Camera-type eye (tissue), 1 donor: ENCODE measurements around the gene CILP2. TPM values are rescaled to one million over a fixed set of nuclear protein-coding genes. Genes with fewer than 3 reads are reported as not detected.

Experiments
- total RNA-seq: library from RNA; depleted of rRNA; stranded (reverse); fragments of >200 nt; gene quantifications from one replicate; pipeline ENCODE4 v1.2.3, GENCODE V29; 2014

CILP2 gene, protein sequence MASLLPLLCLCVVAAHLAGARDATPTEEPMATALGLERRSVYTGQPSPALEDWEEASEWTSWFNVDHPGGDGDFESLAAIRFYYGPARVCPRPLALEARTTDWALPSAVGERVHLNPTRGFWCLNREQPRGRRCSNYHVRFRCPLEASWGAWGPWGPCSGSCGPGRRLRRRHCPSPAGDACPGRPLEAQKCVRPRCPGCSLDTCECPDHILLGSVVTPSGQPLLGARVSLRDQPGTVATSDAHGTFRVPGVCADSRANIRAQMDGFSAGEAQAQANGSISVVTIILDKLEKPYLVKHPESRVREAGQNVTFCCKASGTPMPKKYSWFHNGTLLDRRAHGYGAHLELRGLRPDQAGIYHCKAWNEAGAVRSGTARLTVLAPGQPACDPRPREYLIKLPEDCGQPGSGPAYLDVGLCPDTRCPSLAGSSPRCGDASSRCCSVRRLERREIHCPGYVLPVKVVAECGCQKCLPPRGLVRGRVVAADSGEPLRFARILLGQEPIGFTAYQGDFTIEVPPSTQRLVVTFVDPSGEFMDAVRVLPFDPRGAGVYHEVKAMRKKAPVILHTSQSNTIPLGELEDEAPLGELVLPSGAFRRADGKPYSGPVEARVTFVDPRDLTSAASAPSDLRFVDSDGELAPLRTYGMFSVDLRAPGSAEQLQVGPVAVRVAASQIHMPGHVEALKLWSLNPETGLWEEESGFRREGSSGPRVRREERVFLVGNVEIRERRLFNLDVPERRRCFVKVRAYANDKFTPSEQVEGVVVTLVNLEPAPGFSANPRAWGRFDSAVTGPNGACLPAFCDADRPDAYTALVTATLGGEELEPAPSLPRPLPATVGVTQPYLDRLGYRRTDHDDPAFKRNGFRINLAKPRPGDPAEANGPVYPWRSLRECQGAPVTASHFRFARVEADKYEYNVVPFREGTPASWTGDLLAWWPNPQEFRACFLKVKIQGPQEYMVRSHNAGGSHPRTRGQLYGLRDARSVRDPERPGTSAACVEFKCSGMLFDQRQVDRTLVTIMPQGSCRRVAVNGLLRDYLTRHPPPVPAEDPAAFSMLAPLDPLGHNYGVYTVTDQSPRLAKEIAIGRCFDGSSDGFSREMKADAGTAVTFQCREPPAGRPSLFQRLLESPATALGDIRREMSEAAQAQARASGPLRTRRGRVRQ
- total RNA-seq, result 3.7 TPM

GRCh38 chr19:19538061-19538784 lies at the start of gene CILP2:
TSS of gene CILP2 (plus strand) at chr19:19538265. CDS start at chr19:19538350, 85 bp downstream.

DNA sequence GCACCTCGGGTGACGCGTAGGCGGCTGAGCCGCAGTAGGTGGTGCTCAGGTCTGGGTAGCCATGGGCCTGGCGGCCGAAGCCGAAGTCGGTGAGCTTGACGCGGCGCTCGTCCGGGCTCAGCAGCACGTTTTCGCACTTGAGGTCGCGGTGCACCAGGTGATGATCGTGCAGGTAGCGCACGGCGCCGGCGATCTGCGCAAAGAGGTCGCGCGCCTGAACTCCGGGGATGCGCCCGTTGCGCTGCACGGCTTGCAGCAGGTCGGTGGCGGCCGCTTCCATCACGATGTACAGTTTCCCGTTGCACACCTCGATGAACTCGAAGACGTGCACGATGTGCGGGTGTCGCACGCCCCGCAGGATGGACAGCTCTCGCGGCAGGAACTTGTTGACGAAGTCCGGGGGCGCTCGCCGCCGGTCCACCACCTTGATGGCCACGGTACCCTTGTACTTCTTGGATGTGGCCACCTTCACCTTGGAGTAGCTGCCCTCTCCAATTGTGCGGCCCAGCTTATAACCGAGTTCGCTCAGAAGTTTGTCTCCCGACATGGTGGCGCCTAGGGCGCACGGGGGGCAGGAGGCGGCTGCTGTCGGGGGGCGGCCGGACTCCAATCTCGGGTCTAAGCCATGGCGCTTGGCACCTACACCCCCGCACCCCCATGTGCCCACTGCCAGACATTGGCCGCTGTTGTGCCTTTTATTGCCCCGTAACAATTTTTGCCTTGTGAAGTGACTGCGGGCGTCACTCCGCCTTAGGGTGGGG lies 23.0 kb upstream of the CILP2 start, which contains the start of gene TSSK6:
Gene TSSK6 (minus strand): TSS at position 668 of the 761 bp plus-strand sequence. CDS start 121 bp downstream, at position 547.

GRCh38 chr19:19515642-19516519 lies 22.2 kb upstream of the CILP2 start, which contains the start of gene NDUFA13:
TSS of gene NDUFA13 (plus strand) at chr19:19516225. CDS start at chr19:19516239, 14 bp downstream.

DNA sequence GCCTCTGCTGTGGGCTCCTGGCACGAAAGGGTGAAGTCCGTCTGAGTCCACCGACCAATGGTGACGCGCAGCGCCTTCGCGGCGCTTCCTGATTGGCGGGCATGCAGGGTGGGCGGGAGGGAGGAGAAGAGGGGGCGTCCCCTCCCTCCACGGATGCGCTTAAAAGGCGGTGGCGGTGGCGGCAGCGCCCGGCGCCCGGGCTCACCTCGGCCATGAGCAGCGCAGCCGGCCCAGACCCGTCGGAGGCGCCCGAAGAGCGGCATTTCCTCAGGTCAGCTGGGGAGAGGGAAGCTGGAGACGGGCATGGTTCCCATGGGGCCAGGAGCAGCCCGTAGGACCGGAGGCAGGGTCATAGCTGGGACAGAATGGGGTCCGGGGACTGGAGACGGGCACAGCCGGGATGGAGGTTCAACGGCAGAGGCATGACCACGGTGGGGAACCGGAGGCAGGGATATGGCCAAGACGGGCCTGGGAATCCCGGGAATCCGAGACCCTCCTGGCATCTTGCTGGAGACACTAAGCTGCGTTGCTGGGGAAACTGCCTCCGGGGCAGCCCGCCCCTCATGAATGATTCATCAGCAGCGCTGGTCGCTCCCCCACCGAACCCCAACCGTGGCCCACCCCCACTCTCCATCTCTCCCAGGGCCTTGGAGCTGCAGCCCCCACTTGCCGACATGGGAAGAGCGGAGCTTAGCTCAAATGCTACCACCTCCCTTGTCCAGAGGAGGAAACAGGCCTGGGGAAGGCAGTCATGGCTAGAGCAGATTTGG lies 9.2 kb upstream of the CILP2 start, which contains the start of gene YJEFN3:
Gene YJEFN3 (plus strand): TSS at position 191 of the 770 bp plus-strand sequence. CDS start 22 bp downstream, at position 213.

Other genes with a start within 250 kb of the CILP2 start
- gene SUGP1, start 217.8 kb upstream of the CILP2 start, total RNA-seq, result 36.1 TPM
- 88.7 TPM for gene MAU2, start 217.4 kb upstream of the CILP2 start, total RNA-seq
- 43.4 TPM for gene GATAD2A, start 132.6 kb upstream of the CILP2 start, total RNA-seq
- gene TSSK6, start 22.7 kb upstream of the CILP2 start, total RNA-seq, result 2.4 TPM
- gene NDUFA13, start 22.0 kb upstream of the CILP2 start, total RNA-seq, result 44.9 TPM
- gene YJEFN3, start 9.4 kb upstream of the CILP2 start, total RNA-seq, result 3.2 TPM
- gene PBX4, start 80.4 kb downstream of the CILP2 start, total RNA-seq, result 8.6 TPM
- gene LPAR2, start 90.0 kb downstream of the CILP2 start, total RNA-seq, result 15.4 TPM
- 9.2 TPM for gene GMIP, start 105.4 kb downstream of the CILP2 start, total RNA-seq
- gene ATP13A1, start 125.4 kb downstream of the CILP2 start, total RNA-seq, result 80.7 TPM
- gene ZNF101, start 130.6 kb downstream of the CILP2 start, total RNA-seq, result 9.3 TPM
- gene ZNF14, start 194.8 kb downstream of the CILP2 start, total RNA-seq, result 30.3 TPM